Endometrium (tissue), 2 donors: Measurements from ENCODE around the gene PIK3R6.
"Not testable (repeated sequence)": the region's sequence is repeated elsewhere in the genome, so short reads cannot be mapped to it uniquely, and the experiment has no call there.

Source experiments
- FAIRE-seq: peaks from 2 replicates; lab custom pipeline; 2012; peaks lifted over from hg19 to GRCh38; lab: Jason Lieb, UNC
- donor health status: control.
- donor health status: control.

PIK3R6 gene

DNA sequence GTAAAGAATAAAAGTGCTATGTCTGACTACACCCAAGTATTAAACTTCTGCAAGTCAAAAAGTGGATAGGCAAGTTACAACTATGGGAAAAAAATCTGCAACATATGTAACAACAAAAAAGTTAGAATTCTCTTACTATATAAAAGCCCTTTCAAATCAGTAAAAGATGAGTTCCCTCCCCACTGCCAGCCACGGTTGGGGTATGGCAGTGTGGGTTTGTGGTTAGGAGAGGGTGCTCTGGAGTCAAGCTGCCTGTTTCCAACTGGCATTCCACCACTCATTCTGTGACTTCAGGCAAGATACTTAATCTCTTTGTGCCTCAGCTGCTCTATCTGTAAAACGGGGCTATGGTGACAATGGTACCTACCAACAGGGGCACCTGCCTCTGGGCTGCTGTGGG, 41.7 kb downstream of the PIK3R6 start:
- no peak for FAIRE-seq

DNA sequence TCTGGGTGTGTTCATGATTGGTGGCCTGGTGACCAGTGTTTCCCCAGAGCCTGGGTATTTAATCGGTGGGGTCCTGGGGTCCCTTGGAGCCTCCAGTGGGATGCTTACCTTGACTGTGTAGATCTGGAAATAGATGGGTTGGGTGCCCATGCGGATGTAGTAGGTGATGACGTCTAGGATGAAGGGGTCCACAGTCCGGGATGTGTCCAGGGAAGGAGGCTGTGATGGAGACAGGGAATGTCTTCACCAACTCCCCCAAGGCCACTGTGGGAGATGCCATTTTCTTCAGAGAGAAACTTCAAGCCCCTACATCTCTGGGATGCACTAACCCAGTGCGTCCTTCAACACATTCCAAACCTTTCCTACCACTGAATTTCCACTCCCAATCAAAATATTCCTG, 44.2 kb downstream of the PIK3R6 start:
- FAIRE-seq = no peak

DNA sequence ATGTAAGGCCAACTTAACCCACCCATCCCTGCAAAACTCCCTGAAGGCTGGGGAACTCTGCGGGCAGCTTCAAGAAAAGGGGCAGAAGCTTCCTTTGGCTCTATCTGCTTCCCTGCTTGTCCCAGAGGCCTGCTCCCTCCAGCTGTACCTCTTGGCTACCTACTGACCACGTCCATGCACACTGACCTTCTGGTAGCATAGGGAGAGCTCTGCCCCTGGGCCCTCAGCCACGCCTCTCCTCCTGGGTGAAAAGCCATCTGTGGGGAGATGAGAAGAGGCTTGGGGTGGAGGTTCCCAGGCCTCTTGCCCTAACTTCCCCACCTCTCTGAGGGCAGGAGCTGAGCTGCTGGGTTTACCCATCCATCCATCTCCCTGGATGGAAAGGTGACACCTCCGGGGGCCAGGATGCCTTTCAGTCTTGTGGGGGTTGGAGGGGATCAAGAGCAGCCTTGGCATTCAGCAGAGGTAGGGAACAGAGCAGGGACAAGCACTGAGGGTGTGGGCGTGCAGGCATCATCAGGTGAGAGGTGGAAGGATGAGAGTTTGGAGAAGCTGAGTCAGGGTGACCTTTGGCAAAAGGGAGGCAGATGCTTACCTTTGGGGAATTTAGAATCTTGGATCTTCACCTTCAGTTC, 45.0 kb downstream of the PIK3R6 start:
- no peak for FAIRE-seq

- FAIRE-seq = no peak
Measured at GRCh38 chr17:8821446-8822105, 45.9 kb downstream of the PIK3R6 start.

GRCh38 chr17:8820311-8821010, 47.0 kb downstream of the PIK3R6 start:
- FAIRE-seq = no peak

GRCh38 chr17:8818654-8819330, 48.7 kb downstream of the PIK3R6 start:
- no peak for FAIRE-seq

DNA sequence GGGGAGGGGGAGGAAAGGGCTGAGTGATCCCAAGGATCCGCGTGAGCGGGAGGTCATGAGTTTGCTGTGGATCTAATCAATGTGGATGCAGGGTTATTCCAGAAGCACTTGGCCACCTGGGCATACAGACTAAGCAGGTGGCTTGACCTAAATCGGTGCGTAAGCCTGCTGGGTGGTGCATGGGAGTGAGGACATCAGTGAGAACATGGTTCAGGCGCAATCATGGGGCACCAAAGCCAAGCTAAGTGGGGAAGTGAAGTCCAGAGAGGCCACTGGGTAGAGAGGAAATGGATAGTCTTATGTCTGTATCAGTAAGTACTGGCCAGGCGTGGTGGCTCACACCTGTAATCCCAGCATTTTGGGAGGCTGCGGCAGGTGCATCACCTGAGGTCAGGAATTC, 49.4 kb downstream of the PIK3R6 start:
- FAIRE-seq = no peak

DNA sequence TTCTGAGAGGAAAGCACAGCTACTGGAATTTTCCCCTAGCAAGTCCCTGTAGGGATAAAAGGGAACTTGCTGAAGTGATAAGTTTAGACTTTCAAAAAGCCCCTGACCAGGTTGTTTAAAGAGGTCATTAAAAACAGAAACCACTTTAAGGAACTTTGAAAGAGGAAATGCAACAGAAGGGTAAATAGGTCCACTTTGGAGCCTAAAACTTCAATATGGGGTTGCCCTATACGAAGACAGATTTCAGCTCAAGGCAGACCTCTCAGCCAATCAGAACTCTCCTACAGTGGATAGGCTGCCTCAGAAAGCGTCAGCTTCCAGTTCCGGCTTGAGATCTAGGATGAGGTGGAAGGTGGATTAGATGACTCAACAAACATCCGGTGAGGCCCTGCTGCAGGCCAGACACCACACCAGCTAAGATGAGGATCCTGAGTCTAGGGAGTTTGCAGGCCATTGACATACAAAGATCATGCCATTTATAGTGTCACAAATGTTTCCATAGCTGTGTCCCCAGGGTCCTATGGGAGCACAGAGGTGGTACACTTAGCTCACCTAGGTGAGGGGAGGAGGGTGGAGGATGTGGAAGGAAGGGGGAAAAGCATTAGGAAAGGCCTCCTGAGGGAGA, 60.4 kb downstream of the PIK3R6 start:
- FAIRE-seq = no peak

GRCh38 chr17:8806253-8806925, 61.1 kb downstream of the PIK3R6 start:
- FAIRE-seq = no peak

DNA sequence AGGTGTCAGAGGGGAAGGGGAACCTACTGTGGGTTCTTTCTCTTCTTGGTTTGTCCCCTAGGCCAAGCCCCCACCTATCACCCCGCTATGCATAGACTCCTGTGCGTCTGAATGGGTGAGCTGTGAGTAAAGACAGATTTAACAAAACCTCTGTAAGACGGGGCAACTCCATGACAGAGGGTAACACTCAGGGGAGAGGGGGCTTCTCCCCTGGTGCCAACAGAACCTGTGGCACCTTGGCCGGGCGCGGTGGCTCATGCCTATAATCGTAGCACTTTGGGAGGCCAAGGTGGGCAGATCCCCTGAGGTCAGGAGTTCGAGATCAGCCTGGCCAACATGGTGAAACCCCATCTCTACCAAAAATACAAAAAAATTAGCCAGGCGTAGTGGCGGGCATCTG, 62.1 kb downstream of the PIK3R6 start:
- FAIRE-seq = not testable (repeated sequence)

DNA sequence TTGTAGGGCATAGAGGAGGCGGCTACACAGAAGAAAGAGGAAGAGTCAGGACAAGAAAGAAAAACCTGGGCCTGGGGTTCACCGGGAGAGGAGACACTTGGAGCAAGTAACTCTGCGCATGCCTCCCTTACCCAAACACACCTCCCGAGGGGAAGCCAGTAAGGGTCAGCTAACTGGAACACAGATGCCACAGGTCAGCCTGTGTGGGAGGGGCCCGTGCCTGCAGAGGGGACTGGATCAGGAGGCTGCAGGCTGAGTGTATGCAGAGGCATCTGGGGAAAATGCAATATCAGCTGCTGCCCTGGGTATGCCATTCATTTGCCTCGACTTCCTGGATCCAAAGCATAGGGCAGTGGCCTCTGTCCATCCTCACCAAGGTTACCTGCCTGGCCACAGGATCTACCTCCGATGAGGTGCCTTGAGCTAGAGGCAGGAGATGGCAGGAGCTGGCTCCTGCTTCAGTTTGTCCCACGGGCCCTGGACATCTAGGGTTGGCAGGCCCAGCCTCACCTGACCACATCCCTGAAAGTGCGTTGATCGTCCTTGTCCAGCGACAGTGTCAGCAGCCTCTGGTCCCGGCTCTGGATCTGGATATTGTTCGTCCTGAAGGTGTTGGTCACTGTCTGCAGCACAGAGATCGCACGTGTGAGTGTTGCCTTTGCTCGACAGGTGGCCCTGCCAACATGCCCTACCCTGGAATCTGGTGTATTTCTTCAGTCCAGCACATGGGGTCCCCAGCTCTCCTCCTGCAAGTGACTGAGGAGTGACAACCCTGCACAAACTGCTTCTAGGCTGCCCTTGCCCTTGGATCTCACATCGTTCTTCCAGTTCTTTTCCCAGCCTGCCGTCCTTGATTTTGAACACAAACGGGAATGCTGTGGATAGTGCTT, 63.7 kb downstream of the PIK3R6 start:
- no peak for FAIRE-seq

- FAIRE-seq = no peak
Measured at GRCh38 chr17:8801135-8801840, 66.2 kb downstream of the PIK3R6 start.

- FAIRE-seq = no peak
Measured at GRCh38 chr17:8800656-8801055, 66.8 kb downstream of the PIK3R6 start.

GRCh38 chr17:8799570-8800212, 67.8 kb downstream of the PIK3R6 start:
- no peak for FAIRE-seq

- no peak for FAIRE-seq
Measured at GRCh38 chr17:8798846-8799569, 68.5 kb downstream of the PIK3R6 start, which contains the start of gene MFSD6L. TSS of gene MFSD6L (minus strand) at chr17:8799365. CDS start at chr17:8799120, 245 bp downstream.

- no peak for FAIRE-seq
Measured at GRCh38 chr17:8798176-8798845, 69.2 kb downstream of the PIK3R6 start.

GRCh38 chr17:8797621-8798175, 69.8 kb downstream of the PIK3R6 start:
- FAIRE-seq = no peak

GRCh38 chr17:8794636-8795035, 72.8 kb downstream of the PIK3R6 start:
- FAIRE-seq = no peak
